ENCODE measurements around the gene SND1. TPM values are rescaled to one million over a fixed set of nuclear protein-coding genes. Genes with fewer than 3 reads are reported as not detected.

Gene SND1
- total and polyA plus RNA-seq, 2 donors (not counting 3 experiments of a cell fraction or from before 2014, with no cell fraction given) = 116 to 249 TPM

DNA sequence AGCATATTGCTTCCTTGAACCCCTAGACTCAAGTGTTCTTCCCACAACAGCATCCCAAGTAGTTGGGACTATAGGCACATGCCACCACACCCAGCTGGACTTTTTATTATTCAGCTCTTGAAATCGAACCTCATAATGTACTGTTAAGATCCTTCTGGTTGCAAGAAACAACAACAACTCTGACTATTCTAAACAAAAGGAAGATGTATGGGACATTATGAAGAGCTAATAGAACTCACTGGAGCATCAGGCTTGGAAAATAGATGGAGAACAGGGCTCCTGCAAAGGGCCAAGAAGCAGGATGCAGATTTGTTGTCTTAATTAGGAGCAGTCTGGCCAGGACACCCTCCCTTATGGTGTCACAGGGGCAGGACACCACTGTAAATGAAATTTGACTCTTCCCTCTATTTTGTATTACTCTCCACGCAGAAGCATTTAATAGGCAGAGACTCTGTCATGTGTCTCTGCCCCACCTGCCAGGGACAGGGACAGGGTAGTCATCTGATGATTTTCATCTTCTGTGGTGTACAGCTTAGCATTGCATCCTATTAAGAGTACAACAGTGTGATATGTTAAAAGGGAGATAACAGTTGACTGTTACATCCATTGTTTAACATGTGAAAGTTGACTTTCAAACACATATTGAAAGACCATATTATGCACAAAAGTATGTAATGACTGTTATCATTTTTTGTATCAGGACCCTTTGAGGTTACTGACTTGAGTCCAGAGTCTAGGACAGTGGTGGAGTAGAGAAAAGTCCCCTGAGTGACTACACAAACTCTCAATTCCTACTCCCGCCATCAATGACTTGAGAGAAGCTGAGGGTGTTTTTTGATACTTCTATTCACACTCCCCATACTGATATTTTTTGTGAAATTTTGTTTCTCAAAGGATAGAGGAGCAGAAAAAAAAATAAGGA, 222.0 kb downstream of the SND1 start:
- H3K27ac ChIP-seq (ENCODE audit: insufficient read depth, low read depth, low read length) = no peak overlapping the region
- H3K36me3 ChIP-seq (ENCODE audit: control insufficient read depth in 2 of 2, extremely low read depth in 1 of 2, insufficient read depth in 2 of 2, low read length in 2 of 2) = no peaks in the 10 kb centered on the region
- no peaks in the 10 kb centered on the region for H3K27me3 ChIP-seq (ENCODE audit: control insufficient read depth in 2 of 2, insufficient read depth in 2 of 2, low read length in 2 of 2)
- no peak overlapping the region for H2AFZ ChIP-seq (ENCODE audit: low read depth, low read length)
- H3K4me3 ChIP-seq (replicated peaks in 1 of 3; ENCODE audit: insufficient read depth in 1 of 3, low read depth in 1 of 3, low read length in 3 of 3) = no peak overlapping the region
- TF ChIP-seq POLR2AphosphoS5 (IDR thresholded peaks at IDR 0.05; ENCODE audit: insufficient read depth, low read depth, low read length) = no peak
- no peak for TF ChIP-seq POLR2A (IDR thresholded peaks at IDR 0.05; ENCODE audit: low read depth, low read length)
- no peak for TF ChIP-seq EZH2 (IDR thresholded peaks at IDR 0.05; ENCODE audit: borderline replicate concordance, low read depth, low read length, severe bottlenecking)
- no peak for TF ChIP-seq GATA2 (IDR thresholded peaks at IDR 0.05; ENCODE audit: insufficient read depth, insufficient read length, low read depth, low read length)
- TF ChIP-seq, protein P1, sequence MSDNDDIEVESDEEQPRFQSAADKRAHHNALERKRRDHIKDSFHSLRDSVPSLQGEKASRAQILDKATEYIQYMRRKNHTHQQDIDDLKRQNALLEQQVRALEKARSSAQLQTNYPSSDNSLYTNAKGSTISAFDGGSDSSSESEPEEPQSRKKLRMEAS (IDR thresholded peaks at IDR 0.05; ENCODE audit: insufficient read depth, insufficient read length) = no peak
- TF ChIP-seq CTCF (IDR thresholded peaks at IDR 0.05; ENCODE audit: extremely low read depth in 1 of 2, insufficient read depth in 1 of 2, low read depth in 1 of 2, low read length in 2 of 2) = no peak
- TF ChIP-seq JUN (IDR thresholded peaks at IDR 0.05; ENCODE audit: borderline replicate concordance, insufficient read depth, insufficient read length, low read depth) = no peak
- no peak for TF ChIP-seq MYC (IDR thresholded peaks at IDR 0.05; ENCODE audit: low read depth, low read length)
- no peak for TF ChIP-seq FOS (IDR thresholded peaks at IDR 0.05; ENCODE audit: borderline replicate concordance, insufficient read depth, low read length)
- H3K9me1 ChIP-seq (replicated peaks; ENCODE audit: control insufficient read depth, extremely low read depth, insufficient read depth, low read length) = no peaks in the 10 kb centered on the region
- BruUV-seq (replicated peaks) = no TSS peak
- peaks cover 8% of the 10 kb centered on the region for H4K20me1 ChIP-seq (replicated peaks; ENCODE audit: control insufficient read depth, extremely low read depth, insufficient read depth, low read length)
- no peak overlapping the region for H3K9ac ChIP-seq (replicated peaks; ENCODE audit: extremely low read depth, insufficient read depth, low read length)
- FAIRE-seq (no peak), DNase-seq (ENCODE audit: low read depth, low spot score) (no peak)
- no peak overlapping the region for H3K4me2 ChIP-seq (ENCODE audit: insufficient read depth, low read length)
- dilution Hi-C loops (cut with MboI; ENCODE audit: extremely low pct_ligation_motif_present, low sequenced_read_pairs) = no loop called here
- intact Hi-C loops (cut with micrococcal nuclease) = no loop called here
- no peaks in the 10 kb centered on the region for H3K9me3 ChIP-seq (replicated peaks; ENCODE audit: control insufficient read depth, insufficient read depth, low read length)
- H3K4me1 ChIP-seq (ENCODE audit: control insufficient read depth, extremely low read depth, insufficient read depth, low read length) = peaks cover 37% of the 10 kb centered on the region
- peaks cover 59% of the 10 kb centered on the region for H3K79me2 ChIP-seq (ENCODE audit: control insufficient read depth, insufficient read depth, low read length)
- CTCF ChIA-PET = no interaction called here
- POLR2A ChIA-PET = no interaction called here

All from endothelial cell of umbilical vein (primary cell).